HL-60 (cell line): ENCODE data around the gene C10orf105.

ENCODE experiments used
- DNase-seq, 2 experiments: peaks; one replicate each; pipeline ENCODE4 v3.0.0-alpha.2; 2010 to 2020; ENCODE audit warnings: low read depth in 1 of 2, low spot score in 1 of 2
- H3K27ac ChIP-seq: fragments of 250-450 bp; sonication (Bioruptor Pico); replicated peaks from 2 replicates; pipeline ENCODE4 v1.5.1; 2020; ENCODE audit warnings: mild to moderate bottlenecking, moderate library complexity
- H3K27me3 ChIP-seq: fragments of 250-450 bp; sonication (Bioruptor Pico); 2 replicates; pipeline ENCODE4 v1.5.1; 2021; ENCODE audit warnings: mild to moderate bottlenecking, moderate library complexity; ENCODE audit not compliant: insufficient read depth, poor library complexity, severe bottlenecking
- H3K4me3 ChIP-seq: replicated peaks from 2 replicates; pipeline ENCODE4 v1.5.1; 2011; ENCODE audit warnings: mild to moderate bottlenecking, control low read depth, low read length; ENCODE audit not compliant: insufficient read depth
- CTCF ChIP-seq: IDR thresholded peaks from one replicate; pipeline ENCODE4 v1.5.1; 2011; ENCODE audit warnings: low read length, control low read depth, inconsistent platforms; ENCODE audit not compliant: insufficient read depth
- GABPA ChIP-seq: IDR thresholded peaks from 2 replicates; pipeline ENCODE4 v1.6.1; 2012; ENCODE audit warnings: low read depth
- POLR2AphosphoS5 ChIP-seq: IDR thresholded peaks from 2 replicates; pipeline ENCODE4 v1.6.1; 2012; ENCODE audit warnings: low read depth
- REST ChIP-seq: IDR thresholded peaks from 2 replicates; pipeline ENCODE4 v1.6.1; 2012; ENCODE audit warnings: low read depth; ENCODE audit not compliant: insufficient replicate concordance
- SPI1 ChIP-seq: IDR thresholded peaks from 2 replicates; pipeline ENCODE4 v1.6.1; 2012; ENCODE audit warnings: low read depth, mild to moderate bottlenecking, borderline replicate concordance

The C10orf105 gene

DNA sequence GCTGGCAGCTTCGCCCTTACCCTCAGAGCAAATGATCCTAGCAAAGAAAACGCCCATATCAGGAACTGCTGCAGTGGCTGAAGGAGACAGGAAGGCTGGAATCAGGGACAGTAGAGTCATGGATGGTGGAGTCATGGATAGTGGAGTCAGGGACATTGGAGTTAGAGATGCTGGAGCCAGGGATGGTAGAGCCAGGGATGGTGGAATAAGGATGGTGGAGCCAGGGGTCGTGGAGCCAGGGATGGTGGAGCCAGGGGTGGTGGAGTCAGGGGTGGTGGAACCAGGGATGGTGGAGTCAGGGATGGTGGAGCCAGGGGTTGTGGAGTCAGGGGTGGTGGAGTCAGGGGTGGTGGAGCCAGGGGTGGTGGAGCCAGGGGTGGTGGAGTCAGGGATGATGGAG lies 31.3 kb downstream of the C10orf105 start:
- H3K4me3 ChIP-seq = no peak overlapping the region
- TF ChIP-seq POLR2AphosphoS5 (no peak), REST (no peak), CTCF (no peak), SPI1 (no peak), GABPA (no peak)
- no peaks in the 10 kb centered on the region for H3K27me3 ChIP-seq
- no peak overlapping the region for H3K27ac ChIP-seq
- no peak for DNase-seq

- no peak for TF ChIP-seq REST
- no peak overlapping the region for H3K4me3 ChIP-seq
- no peak for DNase-seq
- no peaks in the 10 kb centered on the region for H3K27me3 ChIP-seq
- no peak overlapping the region for H3K27ac ChIP-seq
These were observed 32.1 kb downstream of the C10orf105 start for GRCh38 chr10:71687480-71687879.

DNA sequence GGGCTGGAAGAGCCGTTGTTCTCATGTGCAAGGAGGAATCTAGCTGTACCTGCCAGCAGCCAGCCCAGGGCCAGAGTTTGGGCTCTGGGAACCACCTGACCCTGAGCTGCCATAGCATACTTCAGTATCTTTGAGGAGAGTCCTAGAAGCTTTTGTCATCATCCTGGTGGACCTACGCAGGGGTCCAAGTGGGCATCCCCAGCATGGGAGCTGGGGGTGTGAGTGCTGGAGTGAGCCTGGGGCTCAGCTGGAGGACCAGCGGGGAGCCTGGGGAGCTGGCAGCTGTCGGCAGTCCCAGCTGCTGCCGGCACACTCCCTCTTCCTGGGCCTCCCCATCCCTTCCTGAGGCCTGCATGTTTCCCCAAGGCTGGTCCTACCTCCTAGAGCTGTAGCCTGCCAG lies 32.5 kb downstream of the C10orf105 start:
- TF ChIP-seq REST = no peak
- no peak for TF ChIP-seq GABPA
- no peak for TF ChIP-seq CTCF
- no peak for TF ChIP-seq POLR2AphosphoS5
- TF ChIP-seq SPI1 = no peak
- Histone ChIP-seq H3K27ac (no peak overlapping the region), H3K4me3 (no peak overlapping the region), H3K27me3 (no peaks in the 10 kb centered on the region)
- DNase-seq = no peak

GRCh38 chr10:71685554-71686232 lies 33.9 kb downstream of the C10orf105 start:
- Histone ChIP-seq H3K27ac (no peak overlapping the region), H3K4me3 (no peak overlapping the region), H3K27me3 (no peaks in the 10 kb centered on the region)
- TF ChIP-seq GABPA (no peak), CTCF (no peak), SPI1 (no peak), REST (no peak), POLR2AphosphoS5 (no peak)
- no peak for DNase-seq
